ENCODE results near the gene MGMT.
"Not testable (repeated sequence)": the region's sequence is repeated elsewhere in the genome, so short reads cannot be mapped to it uniquely, and the experiment has no call there.

The MGMT gene

GRCh38 chr10:129466703-129467358, at the start of gene MGMT:
Gene MGMT, plus strand, starts transcription at chr10:129467241.
- FAIRE-seq: no peak

GRCh38 chr10:129417870-129418269, 49.2 kb upstream of the MGMT start:
- FAIRE-seq: no peak

- FAIRE-seq: no peak
These were observed 48.4 kb upstream of the MGMT start for GRCh38 chr10:129418496-129419225.

- no peak for FAIRE-seq
These were observed 47.6 kb upstream of the MGMT start for GRCh38 chr10:129419397-129419796.

- no peak for FAIRE-seq
These were observed 45.5 kb upstream of the MGMT start for GRCh38 chr10:129421399-129422010.

GRCh38 chr10:129424978-129425377, 42.1 kb upstream of the MGMT start:
- no peak for FAIRE-seq

- no peak for FAIRE-seq
These were observed 40.4 kb upstream of the MGMT start for GRCh38 chr10:129426606-129427005.

GRCh38 chr10:129433266-129433665, 33.8 kb upstream of the MGMT start:
- no peak for FAIRE-seq

- FAIRE-seq: not testable (repeated sequence)
These were observed 31.3 kb upstream of the MGMT start for GRCh38 chr10:129435724-129436123.

GRCh38 chr10:129438024-129438423, 29.0 kb upstream of the MGMT start:
- FAIRE-seq: no peak

- FAIRE-seq: no peak
These were observed 26.8 kb upstream of the MGMT start for GRCh38 chr10:129440247-129440646.

- FAIRE-seq: no peak
These were observed 26.2 kb upstream of the MGMT start for GRCh38 chr10:129440722-129441316.

GRCh38 chr10:129441372-129442009, 25.6 kb upstream of the MGMT start:
- FAIRE-seq: no peak

GRCh38 chr10:129442866-129443265, 24.2 kb upstream of the MGMT start:
- FAIRE-seq: no peak

GRCh38 chr10:129444359-129444758, 22.7 kb upstream of the MGMT start:
- FAIRE-seq: no peak

GRCh38 chr10:129445436-129446182, 21.4 kb upstream of the MGMT start:
- FAIRE-seq: no peak

- no peak for FAIRE-seq
These were observed 20.9 kb upstream of the MGMT start for GRCh38 chr10:129446183-129446581.

GRCh38 chr10:129447486-129447885, 19.6 kb upstream of the MGMT start:
- no peak for FAIRE-seq

- no peak for FAIRE-seq
These were observed 19.0 kb upstream of the MGMT start for GRCh38 chr10:129448086-129448485.

- FAIRE-seq: no peak
These were observed 18.5 kb upstream of the MGMT start for GRCh38 chr10:129448539-129448938.

- FAIRE-seq: no peak
These were observed 17.1 kb upstream of the MGMT start for GRCh38 chr10:129449893-129450292.

GRCh38 chr10:129450391-129450790, 16.6 kb upstream of the MGMT start:
- no peak for FAIRE-seq
